Myocyte (in vitro differentiated cells): Measurements from ENCODE around the gene FBXO15. TPM values are rescaled to one million over a fixed set of nuclear protein-coding genes. Genes with fewer than 3 reads are reported as not detected.

Experiments used
- DNase-seq: peaks from one replicate; pipeline ENCODE4 v3.0.0-alpha.2; 2012; ENCODE audit warnings: low read depth
- total RNA-seq: library from RNA; depleted of rRNA; stranded (reverse); fragments of >200 nt; gene quantifications from 2 replicates; pipeline ENCODE4 v1.2.3, GENCODE V29; 2014

Gene FBXO15
- total RNA-seq, 1 donor from 2014 or later, result 0.91 TPM

DNA sequence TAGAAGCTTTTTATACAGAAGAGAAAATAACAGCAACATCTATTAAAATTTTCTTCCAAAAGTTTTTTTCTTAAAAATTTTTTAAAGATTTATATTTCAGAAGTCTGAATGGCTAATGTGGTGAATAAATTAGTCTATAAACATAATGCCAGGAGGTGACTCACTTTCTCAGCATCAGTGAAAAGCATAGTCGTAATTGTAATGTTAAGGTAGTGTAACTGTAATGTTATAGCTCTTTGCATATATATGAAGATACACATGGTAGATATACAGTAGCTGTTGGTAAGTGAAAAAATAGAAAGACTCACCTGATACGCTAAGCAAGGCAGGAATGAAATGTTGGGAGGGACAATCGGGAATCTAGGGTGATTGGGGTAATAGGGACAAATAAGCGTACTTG is 6.2 kb upstream of the FBXO15 start:
- DNase-seq, result no peak

DNA sequence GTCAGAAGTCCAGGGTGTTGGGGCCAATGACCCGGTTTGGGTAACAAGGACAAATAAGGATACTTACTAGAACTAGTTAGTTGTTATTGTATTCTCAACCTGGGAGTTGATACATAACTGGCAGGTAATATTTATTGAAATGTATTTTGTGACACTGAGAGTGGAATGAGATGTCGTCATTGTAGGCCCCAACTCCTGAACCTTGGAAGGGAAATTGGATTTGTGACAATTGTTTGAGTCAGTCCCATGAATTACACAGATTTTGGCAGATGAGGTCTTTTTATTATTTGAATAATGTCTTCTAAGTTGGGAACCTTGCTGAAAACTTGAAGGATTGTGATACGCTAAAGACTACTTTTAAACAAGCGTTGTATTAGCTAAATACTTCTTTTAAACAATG is 5.7 kb upstream of the FBXO15 start:
- DNase-seq, result no peak

DNA sequence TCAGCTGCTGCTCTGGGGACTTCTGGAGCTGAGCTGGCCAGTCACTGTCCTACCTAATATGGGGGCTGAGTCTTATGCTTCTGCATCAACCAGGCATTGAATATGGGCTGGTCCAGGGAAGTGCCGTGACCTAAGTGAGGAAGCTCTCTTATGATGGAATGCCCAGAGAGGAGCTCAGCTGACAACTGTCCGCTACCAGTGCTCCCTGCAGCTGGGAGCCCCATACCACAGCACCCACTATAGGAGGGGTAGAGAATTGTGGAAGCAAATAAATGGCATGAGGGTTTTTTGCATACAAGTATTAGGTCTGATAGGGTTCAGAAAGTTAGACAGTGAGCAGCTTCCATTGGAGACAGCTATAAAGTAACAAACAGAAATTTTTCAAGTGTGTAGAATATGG is 5.2 kb upstream of the FBXO15 start:
- no peak for DNase-seq

DNA sequence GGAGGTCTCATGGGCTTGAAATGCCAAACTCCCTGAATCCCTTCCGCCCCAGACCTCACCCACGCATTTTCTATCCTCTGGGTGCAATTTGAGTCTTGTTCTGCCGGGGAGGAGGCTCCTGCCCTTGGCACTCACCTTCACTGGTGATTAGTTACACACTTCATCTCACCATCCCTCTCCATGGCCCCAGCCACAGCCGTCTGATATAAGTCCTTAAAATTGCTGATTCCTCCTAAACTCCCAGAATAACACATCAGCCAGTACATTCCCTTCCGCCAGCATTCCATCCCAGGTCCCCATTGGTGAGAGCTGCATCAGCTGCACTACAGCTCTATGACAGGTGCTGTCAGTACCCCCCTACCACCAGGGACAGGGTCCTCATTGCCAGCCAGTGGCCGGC is 4.6 kb upstream of the FBXO15 start:
- no peak for DNase-seq

DNA sequence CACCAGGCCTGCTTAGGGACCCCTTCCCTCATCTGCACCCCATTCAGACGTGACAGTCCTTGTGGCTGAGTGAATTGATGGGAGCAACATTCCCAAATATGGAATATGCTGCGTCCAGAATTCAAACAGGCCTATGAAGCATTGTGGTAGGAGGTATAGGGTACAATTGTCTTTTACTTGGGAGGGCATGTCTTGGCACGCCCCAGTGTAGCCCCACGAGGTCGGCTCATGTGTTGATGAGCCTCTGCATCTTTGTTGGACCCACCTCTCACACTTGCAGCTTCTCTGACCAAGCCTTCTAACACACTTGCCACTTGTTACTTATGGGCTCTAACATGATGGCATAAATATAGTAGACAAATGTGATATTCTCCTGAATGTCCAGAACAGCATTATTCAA is 2.2 kb upstream of the FBXO15 start:
- DNase-seq, result no peak

DNA sequence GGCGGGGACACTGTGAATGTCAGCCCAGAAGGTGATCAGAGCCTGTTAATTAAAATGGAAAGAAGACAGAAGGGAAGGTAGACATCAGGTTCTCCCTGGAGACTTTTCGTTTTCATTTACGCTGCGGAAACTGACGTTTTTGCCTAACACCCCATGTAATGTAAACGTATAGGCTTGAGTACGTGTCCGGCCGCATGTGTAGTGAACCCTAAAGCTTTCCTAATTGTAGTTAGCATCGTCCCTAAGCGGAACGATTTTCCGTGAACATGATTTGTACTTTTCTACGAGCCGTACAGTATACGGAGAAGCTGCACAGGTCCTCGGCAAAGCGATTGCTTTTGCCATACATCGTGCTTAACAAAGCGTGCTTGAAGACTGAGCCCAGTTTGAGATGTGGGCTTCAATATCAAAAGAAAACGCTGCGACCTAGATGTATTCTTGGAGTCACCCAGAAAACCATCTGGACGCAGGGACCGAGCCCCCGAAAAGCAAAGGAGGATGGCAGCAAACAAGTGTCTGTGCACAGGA is 973 bp upstream of the FBXO15 start:
- no peak for DNase-seq

DNA sequence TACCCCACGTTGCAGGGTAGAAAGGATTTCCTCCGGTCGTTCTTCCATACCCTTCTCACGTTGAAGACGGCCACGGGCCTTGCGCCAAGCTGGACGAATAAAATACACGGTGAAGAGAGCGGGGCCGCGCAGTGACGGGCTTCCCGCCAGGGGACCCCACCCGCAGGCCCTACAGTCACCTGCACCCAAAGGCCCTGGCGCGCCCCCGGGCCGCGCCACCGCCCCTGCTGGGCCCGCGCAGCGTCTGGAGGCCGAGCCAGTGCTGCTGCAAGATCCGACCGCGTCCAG is 199 bp downstream of the FBXO15 start:
- DNase-seq, result no peak

DNA sequence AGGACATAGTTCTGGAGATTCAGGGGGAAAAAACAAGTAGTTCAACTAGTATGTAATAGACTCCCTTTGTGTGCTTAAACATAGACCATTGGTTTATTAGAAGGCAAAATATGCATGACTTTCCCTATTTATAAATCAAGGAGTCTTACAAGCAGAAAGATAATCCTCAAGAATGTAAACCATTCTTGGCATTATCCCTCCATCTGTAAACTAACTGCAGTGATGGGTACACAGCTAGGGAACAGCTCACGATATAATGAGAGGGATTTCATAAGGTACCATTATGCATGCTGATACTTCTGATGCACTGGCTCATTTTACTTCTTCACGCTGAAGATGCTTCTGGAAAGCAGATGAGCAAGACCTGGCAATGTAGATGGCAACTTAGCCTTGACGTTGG is 878 bp downstream of the FBXO15 start:
- no peak for DNase-seq

DNA sequence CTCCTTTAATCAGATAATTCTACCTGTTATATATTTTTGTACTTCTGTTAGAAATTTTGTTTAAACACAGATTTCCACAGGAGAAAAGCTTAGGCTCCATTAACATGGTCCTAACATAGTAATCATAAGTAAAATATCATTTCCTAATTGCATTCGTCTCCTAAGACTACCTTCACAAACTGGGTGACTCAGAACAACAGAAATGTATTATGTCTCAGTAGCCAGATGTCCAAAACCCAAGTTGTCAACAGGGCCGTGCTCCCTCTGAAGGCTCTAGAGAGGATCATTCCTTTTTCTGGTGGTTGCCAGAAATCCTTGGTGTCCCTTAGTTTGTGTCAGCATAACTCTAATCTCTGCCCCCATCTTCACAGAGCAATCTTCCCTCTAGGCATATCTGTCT is 5.4 kb downstream of the FBXO15 start:
- DNase-seq, result no peak

DNA sequence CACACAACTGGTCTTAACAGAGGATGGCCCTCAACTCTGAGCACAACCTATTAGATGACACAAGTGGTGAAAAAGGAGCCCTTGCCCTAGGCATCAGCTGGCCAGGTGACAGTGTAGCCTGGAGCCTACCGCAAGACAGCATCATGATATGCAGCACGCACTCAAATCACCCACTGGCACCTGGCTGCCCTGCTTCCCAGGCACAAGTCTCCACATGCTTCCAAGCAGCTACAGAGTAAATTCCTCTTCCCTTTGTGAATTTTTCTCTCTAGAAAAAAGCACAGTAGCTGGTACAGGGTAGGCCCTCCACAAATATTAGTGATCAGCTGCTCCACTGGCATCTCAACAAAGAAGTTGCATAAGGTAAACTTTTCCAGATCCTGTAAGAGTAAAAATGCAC is 6.0 kb downstream of the FBXO15 start:
- no peak for DNase-seq

DNA sequence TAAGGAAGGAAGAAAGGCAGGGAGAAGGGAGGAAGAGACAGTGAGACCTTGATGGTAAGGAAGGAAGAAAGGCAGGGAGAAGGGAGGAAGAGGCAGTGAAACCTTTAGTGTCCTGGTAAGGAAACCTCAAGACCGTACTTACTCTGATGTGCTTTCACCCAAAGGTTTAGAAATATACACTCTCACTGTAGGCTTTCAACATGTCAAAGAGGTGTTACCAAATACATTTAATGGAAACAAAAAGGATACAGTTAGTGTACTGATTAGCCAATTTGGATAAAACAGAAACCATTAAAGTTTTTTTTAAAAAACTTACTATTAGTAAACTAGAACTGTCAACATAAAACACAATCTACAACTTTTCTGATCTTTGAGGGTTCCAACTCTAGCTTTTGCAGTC is 7.1 kb downstream of the FBXO15 start:
- DNase-seq, result no peak

DNA sequence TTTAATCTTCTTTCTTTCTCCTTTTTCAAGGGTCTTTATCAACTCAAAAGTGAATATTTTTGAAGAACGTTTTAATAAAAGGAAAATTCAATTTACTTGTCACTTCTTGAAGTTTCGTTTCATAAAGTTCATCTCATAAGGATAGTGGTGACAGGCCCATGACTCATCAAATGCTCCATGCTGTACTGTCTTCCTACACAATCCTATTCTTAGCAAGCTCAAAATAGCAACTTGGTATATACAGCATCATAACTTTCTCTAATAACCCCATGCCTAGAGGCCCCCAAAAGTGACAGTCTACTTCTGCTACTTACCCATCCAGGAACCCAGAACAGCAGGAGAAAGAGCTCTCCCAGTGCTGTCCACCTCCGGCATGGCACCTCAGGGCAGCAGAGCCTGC is 7.7 kb downstream of the FBXO15 start:
- no peak for DNase-seq

DNA sequence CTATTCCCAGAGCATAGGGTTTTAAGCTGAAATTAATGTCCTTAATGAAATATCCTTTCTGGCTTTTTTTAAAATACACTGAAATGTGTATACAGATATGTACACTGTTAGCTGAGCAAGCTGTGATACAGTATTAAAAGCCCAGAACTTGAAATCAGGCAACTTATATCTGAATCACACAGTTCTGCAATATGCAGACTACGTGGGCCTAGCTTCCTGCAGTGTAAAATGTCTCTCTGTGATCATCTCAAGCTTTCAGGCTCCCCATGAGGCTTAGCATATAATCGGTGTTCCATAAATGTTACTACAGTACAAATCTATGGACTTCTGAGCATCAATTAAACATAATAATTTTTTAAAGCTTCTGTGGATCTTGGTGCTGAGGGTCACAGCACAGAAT is 8.2 kb downstream of the FBXO15 start:
- no peak for DNase-seq

DNA sequence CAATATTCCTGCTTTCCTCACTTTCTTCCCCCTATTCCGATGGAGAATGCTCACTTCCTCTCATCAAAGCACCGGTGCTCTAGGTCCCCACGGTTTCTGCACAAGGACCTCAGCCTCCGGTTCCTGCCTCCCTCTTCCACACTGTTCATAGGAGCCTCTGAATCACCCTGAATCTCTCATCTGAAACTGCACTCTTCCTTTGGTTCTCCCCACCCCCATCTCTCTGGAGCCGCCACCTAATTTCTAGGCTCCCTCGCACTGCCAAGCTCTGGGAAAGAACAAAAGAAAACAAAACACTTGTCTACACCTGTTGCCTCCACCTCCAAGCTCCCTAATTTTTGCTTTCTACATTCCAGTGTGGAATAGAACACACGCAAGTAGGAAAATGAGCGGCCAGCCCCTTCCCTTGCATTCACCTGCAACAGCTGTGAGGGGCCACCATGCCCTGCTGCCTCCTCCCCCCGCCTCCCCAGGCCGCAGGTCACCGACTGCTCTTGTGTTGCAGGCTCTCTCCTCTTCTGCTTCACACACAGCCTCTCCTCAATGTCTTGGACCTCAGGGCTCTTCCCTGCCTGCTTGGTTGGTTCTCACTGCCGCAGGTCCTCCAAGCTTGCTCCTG is 9.6 kb downstream of the FBXO15 start:
- DNase-seq, result no peak

DNA sequence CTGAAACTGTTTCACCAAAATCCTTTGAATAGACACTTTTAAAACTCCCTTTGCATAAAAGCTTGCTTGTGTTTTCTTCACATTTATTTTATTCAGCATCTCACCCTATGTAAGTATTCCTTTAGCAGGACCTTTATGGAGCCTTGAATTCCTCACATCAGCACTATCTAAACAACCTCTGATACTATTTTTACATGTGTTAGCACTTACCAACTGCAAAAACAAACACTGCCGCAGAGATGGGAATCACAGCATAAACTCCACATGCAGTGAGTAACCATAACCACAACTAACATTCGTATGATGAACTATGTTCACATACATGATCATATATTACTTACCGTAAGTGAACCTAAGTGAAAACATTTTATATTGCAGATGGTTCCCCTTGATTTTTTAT is 15.4 kb downstream of the FBXO15 start:
- no peak for DNase-seq

DNA sequence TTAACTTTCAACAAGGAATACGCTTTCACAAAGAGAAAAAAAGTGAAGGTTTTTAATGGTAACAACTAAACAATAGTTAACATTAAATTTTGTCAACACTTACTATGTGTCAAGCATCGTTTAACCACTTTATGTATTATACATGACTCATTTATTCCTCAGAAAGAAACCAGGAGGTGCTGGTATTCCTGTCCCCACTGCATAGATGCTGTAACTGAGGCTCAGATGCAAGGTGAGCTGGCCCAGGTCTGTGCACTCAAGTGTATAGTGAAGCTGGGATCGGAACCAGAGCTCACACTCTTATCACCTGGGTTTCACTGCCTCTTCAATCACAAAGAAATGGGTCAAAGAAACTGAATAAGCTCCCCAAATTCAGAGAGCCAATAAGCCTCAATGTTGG is 16.5 kb downstream of the FBXO15 start:
- no peak for DNase-seq

DNA sequence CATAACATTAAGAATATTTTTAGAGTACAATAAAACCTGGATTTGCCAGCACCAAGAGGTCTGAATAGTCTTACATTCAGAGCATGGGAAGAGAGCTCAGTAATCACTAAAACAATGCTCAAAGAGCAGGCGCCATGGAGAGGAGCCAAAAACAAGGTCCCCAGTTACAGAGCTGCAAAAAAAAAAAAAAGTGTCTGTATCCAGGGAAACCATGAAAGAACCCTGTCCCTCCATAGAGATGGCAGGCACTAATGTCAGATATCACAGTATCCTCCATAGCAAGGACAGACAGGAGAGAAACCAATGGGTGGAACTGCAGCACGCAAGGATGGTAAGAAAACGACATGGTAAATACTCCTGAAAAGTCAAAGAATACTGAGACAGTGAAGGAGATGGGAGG is 19.5 kb downstream of the FBXO15 start:
- no peak for DNase-seq

DNA sequence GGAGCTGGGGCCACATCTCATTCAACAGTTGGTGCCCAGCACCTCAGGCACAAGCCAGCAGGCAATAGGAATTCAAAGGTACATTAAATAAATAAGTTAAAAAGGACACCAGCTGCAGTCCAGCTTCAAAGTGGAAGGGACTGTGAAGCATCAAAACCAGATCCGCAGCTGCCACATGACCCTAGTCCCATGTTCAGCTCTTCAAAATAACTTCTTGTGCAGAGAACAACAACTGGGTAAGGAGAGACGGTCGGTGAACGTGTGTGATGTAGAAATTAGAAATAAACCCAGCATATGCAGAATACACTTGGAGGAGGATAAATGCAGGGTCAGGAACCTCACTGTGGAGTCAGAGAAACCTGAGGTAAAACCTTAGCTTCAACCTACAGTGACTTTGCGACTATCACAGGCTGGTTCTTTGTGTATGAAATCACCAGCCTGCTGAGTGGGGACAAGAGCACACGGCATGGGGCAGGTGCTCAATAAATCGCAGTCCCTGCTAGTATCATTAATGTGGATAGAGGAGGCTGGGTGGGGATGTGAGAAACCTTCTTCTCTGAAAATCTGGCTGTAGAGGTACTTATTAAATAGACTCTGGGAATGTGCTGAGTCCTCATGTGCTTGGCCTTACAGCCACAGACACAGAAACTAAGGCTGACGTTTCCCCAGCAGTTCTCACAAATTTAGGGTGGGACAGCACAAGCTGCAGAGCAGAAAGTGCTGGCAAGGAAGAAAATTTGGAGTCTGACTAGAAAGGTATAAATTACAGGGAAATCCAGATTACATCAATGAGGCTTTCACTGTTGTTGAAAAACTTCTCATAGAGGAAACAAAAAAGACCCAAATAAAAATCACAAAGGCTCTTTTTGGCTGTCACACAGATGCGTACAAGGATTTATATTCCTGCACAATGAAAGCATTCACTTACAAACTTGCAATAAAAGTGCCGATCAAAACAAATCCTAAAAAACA is 20.7 kb downstream of the FBXO15 start:
- DNase-seq, result no peak

DNA sequence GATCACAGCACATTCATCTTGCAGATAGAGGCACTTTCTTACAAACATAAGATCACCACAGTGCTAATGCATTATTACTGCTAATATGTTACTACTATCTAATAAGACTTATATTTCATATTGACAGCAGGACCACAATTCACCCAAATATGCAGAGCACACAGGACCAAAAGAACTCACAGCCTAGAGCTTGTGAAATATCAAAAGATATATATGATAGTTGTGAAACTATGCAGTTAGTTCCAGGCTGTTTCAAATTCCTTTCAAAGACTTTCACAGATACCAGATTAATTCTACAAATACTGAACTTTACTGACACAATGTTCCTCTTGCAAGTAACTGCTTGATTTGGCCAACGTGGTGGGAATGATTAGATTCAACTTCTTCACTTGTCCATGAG is 23.0 kb downstream of the FBXO15 start:
- DNase-seq, result no peak

DNA sequence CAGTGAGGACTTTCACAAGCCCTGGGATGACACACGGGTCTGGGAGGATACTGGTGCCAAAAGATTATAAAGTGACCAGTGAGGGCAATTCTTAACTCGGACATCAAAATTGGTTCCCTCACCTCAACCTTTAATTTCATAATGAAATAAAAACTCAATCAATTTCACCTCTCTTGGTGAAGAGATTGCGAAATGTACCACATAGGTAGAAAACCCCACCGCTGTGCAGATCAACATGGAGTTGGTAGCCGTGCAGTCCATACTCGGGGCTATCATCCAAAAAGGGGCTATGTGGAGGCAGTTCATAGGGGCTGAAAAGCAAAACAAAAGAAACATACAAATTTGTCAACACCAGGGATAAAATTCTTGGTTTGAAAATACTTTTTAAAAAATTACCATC is 24.4 kb downstream of the FBXO15 start:
- DNase-seq, result no peak

DNA sequence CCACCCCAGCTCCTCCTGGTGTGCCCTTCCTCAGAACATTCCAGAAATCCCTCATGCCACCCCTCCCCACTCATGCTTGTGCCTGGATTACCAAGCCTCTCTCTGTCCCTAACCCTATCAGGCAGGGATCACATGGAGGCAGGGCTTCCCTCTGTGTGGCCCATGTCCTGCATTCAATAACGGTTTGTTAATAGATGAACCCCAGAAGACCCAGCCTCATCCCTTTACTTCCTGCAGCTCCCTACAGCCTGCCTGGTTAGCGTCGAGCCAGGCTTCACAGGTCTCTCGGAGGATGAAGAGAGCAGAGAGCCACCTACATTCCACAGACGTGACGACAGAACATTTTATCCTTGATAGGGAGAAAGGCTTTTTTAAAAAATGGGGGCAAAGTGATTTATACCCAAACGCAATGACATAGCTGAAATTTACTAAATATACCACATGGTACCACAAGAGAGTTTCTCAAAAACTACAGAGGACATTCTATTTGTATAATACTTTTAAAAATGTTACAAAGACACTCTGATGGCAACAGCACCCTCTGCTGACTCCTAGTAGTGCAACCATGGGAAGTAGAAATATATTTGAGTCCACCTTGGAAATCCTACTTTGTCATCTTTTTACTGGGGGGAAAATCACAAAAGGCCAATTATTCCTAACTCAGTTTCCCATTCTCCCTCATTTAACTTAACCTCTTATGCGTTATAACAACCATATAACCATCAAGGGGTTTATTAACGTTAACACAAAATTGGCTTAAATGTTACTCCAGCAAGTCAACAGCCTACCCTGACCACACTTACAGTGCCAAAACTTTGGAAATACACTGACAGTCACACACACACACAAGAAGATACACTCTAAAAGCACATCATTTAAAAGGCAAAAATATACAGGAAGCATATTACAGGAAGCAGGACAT is 30.7 kb downstream of the FBXO15 start:
- DNase-seq, result peak; percentile 28

DNA sequence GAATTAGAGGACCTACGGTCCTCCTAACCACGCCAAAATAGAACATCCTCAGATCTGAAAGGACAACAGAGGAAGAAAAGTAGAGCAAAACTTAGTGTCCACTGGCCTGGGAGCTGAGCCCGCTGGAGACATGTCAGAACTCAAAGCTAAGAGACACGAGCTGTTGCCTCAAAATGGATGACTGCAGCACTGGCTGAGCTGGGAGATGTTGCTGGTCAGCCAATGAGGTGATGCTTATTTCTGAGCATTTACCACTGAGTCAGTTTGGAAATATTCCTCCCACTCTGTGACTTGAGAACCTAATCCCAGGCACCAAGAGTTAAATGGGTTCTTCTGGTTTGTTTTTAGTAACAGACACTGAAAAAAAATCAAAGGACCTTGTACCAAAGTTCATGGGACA is 32.6 kb downstream of the FBXO15 start:
- DNase-seq, result peak; percentile 23
